ENCODE data around the gene FOXO6. TPM values are rescaled to one million over a fixed set of nuclear protein-coding genes. Genes with fewer than 3 reads are reported as not detected.

Gene FOXO6
- polyA plus RNA-seq, 3 donors: 2.3 to 2.6 (median 2.4) TPM

DNA sequence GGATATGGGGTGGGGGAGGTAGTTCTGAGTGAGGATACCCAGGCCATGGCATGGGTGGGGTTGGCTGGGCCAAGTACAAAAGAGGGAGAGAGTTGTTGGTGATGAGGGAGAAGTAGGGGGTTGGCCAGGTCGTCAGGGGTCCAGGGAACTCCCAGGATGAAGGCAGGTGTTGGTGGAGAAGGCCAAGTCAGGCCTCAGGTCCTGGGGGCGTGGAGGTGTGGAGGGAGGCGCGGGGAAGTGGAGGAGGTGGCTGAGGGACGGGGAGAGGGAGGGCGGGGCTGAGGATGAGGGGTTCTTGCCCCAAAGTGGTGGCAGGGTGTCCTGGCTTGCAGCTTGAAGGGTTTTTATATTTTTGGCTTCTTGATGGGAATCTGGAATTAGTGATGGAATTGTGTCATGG is 61.1 kb downstream of the FOXO6 start:
- DNase-seq: no peak

DNA sequence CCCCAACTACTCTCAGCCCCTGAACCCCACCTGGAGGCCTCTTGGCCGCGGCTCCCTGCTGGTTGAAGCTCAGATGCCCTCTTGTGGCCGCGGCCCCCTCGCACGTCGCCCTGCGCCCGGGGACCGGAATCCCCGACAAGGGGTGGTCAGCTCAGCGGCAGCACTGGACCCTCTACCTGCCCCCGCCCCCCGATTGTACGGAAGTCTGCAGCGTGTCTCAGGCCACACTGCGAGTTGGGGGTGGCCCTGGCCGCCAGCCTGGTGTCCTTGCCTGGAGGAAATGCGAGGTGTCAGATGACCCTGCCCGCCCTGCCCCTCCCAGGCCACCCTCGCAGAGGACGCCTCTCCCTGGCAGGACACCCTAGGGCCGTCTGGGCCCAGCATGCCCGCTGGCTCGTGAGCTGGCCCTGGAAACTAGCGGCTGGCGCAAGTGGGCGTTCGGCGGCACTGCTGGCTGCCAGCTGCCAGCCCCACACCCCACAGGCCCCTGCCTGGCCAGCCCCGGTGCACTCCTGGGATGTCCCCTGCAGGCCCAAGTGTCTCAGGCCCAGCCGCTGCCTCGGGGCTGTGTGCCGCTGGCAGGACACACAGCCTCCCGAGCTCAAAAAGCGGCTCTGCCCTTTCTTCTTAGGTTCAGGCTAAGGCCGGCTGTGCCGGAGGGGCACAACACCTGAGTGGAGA is 62.4 kb downstream of the FOXO6 start:
- no peak for DNase-seq

DNA sequence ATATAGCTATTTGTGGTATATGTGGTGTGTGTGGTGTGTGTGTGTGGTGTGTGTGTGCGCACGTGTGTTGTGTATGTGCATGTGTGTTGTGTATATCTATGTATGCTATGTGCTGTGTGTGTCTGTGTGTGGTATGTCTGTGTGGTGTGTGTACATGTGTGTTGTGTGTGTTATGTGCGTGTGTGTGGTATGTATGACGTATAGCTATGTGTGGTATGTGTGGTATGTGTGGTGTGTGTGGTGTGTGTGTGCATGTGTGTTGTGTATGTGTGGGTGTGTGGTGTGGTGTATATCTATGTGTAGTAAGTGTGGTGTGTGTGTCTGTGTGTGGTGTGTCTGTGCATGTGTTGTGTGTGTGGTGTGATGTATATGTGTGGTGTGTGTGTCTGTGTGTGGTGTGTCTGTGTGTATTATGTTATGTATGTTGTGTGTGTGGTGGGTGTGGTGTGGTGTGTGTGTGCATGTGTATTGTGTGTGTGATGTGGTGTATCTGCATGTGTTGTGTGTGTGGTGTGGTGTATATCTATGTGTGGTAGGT is 63.4 kb downstream of the FOXO6 start:
- DNase-seq: no peak

- no peak for DNase-seq
These were observed 64.1 kb downstream of the FOXO6 start for GRCh38 chr1:41425369-41425768.

- DNase-seq: no peak
These were observed 65.1 kb downstream of the FOXO6 start for GRCh38 chr1:41426201-41426890.

DNA sequence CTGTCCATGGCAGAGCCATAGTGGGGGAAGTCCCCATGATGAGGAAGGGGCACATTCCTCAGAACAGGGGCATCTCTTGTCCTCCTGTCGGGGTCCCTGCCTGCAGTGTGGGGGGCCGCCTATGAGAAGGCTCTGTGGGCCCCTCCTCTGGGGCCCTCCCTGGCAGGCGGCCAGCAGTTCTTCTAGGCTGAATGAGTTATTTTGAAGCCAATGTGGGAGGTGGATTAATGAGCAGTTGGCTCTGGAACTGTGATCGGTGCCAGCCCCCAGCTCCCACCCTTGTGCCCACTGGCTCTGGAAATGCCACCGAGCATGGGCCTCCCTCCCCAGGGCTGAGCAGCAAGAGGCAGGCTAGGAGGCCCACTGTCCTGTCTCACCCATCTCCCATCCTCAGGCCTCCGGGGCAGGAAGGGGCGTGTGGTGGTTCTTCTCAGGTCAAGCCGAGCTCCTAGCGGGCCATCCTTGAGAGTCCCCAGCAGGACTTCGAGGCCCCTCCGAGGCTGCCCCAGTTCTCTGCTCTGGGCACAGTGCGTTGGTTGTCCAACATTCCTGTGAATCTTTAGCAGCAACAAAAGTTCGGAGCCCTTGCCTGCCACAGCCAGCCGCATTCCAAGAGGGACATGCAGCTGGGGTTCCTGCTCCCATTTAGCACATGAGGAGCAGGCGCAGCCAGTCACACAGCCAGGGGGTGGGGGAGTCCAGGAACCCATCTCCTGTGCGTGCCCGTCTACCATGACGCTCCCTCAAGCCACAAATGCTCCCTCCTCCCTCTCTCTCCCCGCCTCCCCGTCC is 66.1 kb downstream of the FOXO6 start:
- DNase-seq: no peak

DNA sequence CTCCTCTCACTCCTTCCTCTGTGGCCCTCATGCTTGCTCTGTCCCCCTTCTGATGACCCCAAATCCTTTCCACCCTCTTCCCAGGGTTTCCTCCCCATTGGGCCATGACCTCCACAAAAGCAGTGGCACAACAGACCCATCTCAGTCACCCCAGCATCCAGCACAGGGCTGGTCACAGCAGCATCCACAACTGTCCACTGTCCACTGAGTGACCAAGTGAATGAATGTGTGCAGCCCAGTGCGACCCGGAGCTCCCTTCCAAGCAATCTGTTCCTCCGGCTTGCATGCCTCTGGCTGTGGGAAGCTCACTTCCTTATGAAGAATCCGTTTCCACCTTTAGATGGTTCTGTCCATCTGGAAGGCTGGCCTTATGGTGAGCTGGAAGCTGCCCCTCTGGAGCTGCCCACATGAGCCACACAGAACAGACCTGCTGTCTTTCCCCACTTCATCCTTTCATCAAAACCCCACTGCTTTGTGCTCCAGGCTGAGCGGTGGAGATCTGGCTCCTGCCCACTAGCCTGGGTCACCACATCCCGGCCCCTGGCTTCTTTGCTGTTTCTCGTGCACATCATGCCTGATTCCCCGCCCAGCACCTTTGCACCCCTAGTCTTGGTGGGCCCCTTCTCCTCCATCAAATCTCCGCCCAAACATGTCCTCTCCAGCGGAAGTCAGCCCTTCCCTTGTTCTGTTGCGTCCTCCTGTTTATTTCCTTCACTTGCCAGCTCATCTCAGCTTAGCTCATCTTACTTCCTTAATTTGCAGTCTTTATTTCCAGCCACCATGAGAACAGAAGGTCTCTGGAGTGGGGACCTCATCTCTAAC is 66.9 kb downstream of the FOXO6 start:
- DNase-seq: no peak

GRCh38 chr1:41428738-41429640 is 67.8 kb downstream of the FOXO6 start:
- no peak for DNase-seq

- DNase-seq: no peak
These were observed 68.4 kb downstream of the FOXO6 start for GRCh38 chr1:41429641-41430035.

GRCh38 chr1:41430069-41430468 is 68.8 kb downstream of the FOXO6 start:
- DNase-seq: no peak

GRCh38 chr1:41430582-41430981 is 69.3 kb downstream of the FOXO6 start:
- no peak for DNase-seq

GRCh38 chr1:41431490-41432350 is 70.5 kb downstream of the FOXO6 start:
- DNase-seq: no peak

Other genes with a start within 250 kb of the FOXO6 start
- gene SCMH1, start 119.1 kb upstream of the FOXO6 start, polyA plus RNA-seq (ENCODE audit: insufficient read length in 3 of 3): 10 to 100 TPM; 39.0 to 44.2 (median 40.4) TPM
- gene EDN2, start 123.2 kb downstream of the FOXO6 start, polyA plus RNA-seq (ENCODE audit: insufficient read length in 3 of 3): 1 to 10 TPM; 1.9 to 3.1 (median 2.8) TPM